HG03108 (cell line): Measurements from ENCODE around the gene FAM184B.
"Not testable (repeated sequence)": the region's sequence is repeated elsewhere in the genome, so short reads cannot be mapped to it uniquely, and the experiment has no call there.

Experiments used
- ATAC-seq: cut with Tn5 transposase; IDR thresholded peaks from one replicate; pipeline ENCODE4 v1.9.1; 2021; ENCODE audit warnings: moderate library complexity; ENCODE audit not compliant: unreplicated experiment

The FAM184B gene

DNA sequence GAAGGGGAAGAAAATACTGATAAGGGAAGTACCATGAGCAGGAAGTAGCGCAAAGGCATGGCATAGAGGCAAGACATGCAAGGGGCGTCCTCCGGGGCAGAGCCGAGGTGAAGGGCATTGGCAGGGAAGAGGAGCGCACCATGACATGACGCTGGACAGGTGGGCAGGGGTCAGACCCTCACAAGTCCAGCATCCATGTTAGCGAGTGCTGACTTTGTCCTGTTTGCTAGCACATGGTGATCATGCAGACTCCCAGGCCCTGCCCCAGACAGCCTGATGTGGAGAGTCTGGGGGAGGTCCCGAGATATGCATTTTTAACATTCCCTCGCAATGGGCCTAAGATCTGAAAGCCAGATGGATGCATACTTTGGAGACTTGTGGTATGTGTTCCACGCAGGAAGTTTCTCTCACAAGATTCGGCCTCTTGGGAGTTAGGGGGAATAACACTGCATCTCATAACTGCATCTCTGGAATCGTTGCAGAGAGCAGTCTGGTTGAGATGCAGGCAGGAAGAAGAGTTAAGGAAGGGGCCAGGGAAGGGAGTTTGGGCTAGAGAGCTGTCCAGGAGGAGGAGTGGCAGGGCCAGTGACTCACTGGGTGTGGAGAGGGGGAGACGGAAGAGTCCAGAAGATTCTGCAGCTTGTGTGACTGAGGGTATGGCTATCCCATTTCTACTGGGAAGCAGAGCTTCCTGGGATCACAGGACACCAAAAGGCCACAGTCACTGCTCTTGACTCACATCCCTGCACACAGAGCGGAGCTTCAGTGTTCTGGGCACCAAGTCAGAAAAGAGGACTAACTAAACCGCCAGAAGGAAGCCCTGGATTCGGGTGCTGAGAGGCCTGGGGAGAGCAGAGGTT lies 59.7 kb downstream of the FAM184B start:
- ATAC-seq: no peak

GRCh38 chr4:17719106-17719505 lies 62.3 kb downstream of the FAM184B start:
- no peak for ATAC-seq

DNA sequence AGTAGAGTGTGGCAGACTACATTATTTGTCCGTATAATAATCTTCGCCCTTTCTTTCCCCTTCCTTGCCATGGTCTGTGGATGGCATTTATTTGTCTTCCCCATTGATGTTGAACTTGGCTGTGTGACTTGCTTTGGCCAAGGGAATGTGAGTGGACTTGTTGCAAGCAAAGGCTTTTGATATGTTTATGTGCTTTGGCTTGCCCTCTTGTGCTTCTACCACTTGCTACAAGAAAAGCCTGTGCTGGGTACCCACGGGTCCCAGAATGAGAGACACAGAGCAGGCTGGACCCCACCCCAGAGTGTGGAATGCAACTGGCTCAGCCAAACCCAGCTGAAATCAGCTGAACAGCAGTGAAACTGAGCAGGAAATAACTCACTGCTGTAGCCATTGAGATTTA lies 63.0 kb downstream of the FAM184B start:
- no peak for ATAC-seq

DNA sequence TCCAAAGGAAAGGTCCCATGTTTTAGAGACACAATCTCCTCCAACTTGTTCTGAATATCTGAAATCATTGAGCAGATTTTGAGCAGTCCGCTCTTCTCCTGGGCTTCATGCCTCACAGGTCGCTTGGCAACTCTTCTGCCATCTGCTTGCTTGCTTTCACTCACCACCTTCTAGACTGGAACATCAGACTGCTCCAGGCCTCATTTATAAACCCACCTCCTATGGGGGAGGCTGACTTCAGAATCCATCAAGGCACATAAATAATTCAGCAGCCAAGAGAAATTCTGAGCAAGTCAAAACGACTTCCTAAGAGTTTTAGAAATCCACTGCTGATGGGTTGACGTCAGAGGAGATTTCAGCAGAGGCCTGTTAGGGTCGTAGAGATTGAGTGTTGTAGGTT lies 64.1 kb downstream of the FAM184B start:
- ATAC-seq: no peak

DNA sequence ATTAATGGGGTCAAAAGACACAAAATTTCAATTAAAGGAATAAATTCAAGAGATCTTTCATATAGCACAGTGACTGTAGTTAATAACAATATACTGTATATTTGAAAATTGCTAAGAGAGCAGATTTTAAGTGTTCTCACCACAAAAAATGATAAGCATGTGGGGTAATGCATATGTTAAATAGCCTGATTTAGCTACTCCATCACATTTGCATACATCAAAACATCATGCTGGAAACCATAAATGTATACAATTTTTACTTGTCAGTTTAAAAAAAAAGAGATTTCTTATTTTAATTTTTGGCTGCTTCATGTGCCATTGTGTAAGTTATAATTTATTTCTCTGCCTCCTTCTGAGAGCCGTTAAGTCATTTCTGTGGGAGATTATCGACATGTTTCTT lies 65.9 kb downstream of the FAM184B start:
- ATAC-seq: no peak

DNA sequence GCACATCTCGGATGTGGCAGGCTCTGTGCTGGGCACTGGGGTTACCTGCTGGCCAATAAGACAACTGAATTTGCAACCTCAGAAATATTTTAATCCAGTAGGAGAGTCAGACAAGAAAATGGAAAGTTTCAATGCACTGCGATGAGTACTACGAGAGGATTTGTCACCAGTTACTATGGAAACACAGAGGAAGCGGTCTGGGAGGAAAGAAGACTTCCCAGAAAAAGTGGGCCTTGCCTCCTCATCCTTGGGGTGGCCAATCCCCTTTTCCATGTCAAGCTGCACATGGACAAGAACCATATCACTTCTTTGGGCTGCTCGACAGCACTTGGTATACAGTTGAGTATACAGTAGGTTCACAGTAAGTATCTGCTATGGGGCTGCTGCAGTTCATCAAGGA lies 67.6 kb downstream of the FAM184B start:
- no peak for ATAC-seq

GRCh38 chr4:17712166-17712565 lies 69.3 kb downstream of the FAM184B start:
- no peak for ATAC-seq

DNA sequence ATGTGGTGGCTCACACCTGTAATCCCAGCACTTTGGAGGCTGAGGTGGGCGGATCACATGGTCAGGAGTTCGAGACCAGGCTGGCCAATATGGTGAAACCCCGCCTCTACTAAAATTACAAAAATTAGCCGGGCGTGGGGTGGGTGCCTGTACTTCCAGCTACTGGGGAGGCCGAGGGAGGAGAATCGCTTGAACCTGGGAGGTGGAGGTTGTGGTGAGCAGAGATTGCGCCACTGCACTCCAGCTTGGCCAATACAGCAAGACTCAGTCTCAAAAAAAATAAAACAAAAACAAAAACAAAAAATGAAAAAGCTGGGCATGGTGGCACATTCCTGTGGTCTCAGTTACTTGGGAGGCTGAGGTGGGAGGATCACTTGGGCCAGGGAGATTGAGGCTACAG lies 70.2 kb downstream of the FAM184B start:
- not testable (repeated sequence) for ATAC-seq

DNA sequence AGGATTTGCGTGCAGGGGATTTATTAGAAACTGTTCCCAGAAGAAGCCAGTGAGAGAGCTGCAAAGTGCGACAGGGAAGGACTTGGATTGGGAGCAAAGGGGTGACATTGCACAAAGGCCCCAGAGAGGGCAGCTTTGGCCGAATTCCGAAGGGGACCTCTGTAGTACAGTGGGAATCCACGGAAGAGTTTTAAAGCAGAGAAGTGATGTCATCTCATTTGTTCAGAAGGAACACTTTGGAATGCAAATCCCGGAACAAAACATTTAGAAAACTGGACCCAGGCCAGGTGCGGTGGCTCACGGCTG lies 71.7 kb downstream of the FAM184B start:
- no peak for ATAC-seq

GRCh38 chr4:17708992-17709762 lies 72.2 kb downstream of the FAM184B start:
- no peak for ATAC-seq

GRCh38 chr4:17707671-17708070 lies 73.8 kb downstream of the FAM184B start:
- ATAC-seq: no peak

DNA sequence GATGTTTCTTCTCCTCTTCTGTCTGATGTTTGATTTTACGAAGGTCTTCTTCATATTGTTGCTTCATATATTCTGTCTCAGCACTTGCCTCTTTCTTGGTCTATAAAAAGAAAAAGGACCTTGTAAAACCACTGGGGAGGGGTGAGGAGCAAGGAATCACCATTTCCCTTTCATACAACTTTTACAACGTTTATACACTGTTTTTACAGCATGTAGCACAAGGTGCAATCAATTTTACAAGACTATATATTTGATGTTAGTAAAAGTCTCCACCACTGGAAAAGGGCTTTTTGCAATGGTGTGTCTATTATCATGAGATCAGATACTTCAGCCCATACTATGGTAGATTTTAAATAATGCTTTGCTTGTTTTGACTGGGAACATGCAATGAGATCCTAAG lies 76.3 kb downstream of the FAM184B start:
- no peak for ATAC-seq

DNA sequence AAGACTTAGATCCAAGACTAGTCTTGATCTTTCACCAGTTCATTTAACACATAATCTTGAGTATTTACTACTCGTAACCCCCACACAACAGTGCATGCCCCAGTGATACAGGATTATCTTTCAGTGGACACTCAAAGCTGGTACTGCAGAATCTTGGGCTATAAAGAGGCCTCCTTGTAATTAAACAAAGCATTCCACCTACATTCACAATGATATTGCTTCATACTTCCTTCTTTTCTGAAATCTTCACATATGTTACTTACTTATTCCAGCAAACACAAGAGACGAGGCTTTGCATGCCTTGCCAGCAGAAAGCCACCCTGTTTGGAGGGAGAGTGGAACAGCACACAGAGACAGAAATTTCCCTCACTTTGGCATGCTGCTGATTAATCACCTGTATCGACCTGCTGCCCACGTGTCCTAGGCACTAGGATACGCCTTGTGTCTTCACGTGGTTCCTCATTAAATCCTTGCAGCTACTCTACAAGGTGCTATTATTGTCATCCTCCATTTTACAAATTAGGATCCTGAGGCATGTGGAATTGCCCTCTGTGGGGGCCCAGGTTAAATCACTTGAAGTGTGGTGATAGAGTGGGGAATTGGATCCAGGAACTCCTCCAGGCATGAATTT lies 77.3 kb downstream of the FAM184B start:
- ATAC-seq: no peak

DNA sequence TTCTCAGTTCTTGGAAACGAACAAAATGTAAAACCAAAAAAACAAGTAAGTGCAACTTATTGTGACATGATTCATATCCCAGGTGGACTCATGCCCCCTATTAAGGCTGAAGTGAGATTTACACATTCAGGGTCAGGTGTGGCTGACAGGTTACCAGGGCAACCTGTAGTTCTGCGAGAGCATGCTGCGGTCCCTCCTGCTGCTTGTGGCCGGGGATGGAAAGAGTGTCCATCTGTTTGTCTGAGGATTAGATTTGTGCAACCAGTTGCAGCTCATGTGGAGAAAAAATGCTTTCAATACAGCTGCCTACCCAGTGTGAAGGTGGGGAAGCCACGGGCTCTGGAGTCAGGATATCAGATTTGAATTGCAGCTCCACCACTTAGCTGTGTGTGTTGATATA lies 78.8 kb downstream of the FAM184B start:
- ATAC-seq: no peak

- ATAC-seq: no peak
Observed at GRCh38 chr4:17701882-17702281, 79.5 kb downstream of the FAM184B start.

GRCh38 chr4:17701138-17701839 lies 80.1 kb downstream of the FAM184B start:
- no peak for ATAC-seq

DNA sequence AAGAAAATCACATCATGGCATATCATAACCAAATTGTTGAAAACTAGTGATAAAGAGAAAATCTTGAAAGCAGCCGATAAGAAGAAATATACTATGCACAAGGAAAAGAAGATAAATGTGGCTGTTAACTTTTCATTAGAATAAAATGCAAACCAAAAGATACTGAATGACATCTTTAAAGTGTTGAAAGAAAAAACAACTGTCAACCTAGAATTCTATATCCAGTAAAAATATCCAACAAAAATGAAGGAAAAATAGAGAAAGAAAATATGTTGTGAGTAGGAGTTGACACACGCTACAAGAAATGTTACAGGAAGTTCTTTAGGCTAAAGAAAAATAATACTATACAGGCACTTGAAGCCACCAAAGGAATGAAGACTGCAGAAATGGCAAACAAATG lies 82.0 kb downstream of the FAM184B start:
- ATAC-seq: no peak

DNA sequence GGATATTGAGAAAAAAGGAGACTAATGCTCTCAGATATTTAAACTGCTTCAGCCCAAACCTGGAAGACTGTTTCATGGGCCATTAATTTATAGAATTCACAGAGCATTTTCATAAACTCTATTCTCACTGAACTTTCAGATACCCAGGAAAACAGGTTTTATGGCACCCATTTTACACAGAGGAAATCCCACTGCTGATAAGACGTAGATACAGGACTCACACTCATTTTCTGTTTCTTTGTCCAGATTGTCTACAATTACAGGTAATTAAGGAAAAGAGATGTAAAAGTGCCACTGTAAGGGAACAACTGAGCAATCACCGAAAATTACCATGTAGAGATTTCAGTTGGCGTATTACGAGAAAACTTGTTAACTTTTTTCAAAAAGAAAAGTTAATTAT lies 83.3 kb downstream of the FAM184B start:
- ATAC-seq: no peak

DNA sequence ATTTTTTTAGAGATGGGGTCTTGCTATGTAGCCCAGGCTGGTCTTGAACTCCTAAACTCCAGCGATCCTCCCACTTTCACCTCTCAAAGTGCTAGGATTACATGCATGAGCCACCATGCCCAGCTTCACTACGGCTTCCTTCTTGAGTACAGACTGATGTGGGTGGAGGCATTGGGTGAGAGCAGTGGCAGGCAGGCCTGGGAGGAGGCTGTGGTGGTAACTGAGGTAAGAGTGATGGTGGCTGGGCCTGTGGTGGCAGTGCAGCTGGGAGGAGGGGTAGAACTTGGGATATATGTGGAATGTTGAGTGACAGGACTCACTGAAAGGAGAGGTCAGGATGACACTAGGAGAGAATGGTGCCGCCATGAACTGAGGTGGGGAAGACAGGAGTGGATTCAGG lies 86.1 kb downstream of the FAM184B start:
- no peak for ATAC-seq

GRCh38 chr4:17694552-17694951 lies 86.9 kb downstream of the FAM184B start:
- ATAC-seq: no peak

DNA sequence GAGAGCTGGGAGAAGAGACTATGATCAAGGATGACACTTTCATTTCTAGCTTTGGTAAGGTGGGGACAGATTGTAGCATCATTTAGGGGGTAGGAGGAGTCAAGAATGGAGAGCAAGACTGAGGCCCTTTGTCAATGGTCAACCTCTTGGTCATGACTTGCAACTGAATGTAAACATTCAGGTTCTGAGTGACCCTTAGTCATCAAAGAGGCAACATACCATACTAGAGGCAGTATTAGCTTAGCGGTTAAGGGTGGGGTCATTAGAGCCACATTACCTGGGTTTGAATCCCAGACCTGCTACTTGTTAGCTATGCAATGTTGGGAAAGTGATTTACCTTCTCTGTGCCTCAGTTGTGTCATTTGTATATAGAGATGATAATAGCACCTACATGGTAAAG lies 90.5 kb downstream of the FAM184B start:
- ATAC-seq: no peak
